NCI-H226 (cell line): ENCODE results near the gene KRTAP5-10.
"Not testable (repeated sequence)": the region's sequence is repeated elsewhere in the genome, so short reads cannot be mapped to it uniquely, and the experiment has no call there.

Experiments used
- DNase-seq: peaks from one replicate; pipeline ENCODE4 v3.0.0-alpha.2; 2015

The KRTAP5-10 gene

DNA sequence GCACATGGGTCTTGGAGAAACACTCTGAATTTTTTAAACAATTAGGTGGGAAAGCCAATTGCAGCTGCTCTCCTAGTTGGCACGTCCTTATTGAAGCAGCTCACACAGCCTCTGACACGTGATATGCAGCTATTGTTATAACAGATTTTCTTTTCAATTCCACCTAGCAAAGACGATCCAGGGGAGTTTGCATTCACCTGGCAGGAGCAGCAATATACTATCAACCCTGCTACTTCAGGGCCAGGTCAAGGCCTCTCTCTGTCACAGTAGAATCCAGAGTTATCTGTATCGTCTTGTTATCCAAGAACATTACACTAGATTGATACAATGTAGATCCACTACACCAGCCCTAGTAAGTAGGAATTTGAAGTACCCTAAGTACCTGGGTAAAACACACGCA, 9.1 kb downstream of the KRTAP5-10 start:
- no peak for DNase-seq

DNA sequence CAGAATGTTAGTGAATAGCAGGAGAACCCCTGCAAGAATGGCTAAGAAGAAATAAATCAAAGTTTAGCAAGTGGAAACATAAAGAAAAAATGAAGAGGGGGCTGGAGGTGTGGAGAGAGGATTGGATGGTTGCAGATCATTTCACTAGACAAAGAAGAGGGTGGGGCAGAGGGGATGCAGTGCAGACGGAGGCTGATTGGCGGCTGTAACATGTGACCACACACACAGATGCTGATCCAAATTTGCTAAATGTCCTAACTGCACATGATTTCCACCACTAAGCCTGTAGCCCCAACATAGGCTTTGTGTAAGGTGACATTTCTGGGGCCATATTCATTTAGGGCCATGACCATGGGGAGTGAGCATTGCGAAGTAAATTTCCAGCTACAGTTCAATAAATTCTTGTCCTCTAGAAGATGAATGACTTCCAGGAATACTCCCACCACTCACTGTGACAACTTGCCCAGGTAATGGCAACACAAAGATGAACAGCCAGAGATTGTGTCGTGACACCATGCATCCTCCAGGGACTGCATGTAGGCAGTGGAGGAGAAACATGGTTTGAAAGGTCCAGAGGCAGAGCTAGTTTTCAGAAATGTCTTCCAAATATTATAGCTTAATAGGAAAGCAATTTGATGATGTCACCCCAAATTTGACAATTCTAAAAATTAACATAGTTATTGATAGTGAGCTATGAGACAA, 10.5 kb downstream of the KRTAP5-10 start:
- DNase-seq = no peak

DNA sequence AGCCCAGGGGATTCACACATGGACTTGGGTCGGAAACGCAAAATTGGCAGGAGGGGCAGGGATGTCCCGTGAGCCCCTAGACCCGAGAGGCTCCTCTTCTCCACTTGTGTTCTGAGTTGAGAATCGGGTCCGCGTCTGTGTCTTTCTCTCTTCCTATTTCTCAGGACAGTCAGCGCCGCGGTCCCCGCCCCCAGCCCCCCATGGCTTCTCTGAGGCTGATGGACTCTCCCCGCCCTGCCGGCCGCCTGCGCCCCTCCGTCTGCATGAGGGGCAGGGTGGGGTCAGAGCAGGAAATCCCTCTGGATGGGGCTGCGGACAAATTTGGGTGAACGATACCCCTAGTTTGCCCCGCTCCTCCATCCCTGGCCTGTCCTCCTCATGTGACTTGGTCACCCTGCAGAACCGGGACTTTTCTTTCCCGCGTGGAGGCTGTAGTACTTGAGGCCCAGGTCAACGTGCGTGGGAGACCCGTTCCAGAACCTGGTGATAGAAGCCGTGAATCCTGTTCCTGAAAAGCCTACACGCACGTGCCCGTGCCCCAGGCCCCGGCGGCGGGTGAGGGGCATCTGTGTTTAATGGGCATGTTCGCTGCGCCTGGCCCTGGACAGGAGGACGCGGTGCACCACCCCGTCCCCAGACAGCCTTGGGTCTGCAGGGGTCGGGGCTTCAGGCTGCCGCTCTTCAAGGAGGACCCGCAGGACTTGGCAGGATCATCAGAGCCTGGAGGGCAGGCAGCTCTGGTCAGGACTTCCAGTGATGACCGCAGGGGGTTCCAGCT, 11.5 kb downstream of the KRTAP5-10 start:
- DNase-seq = not testable (repeated sequence)

DNA sequence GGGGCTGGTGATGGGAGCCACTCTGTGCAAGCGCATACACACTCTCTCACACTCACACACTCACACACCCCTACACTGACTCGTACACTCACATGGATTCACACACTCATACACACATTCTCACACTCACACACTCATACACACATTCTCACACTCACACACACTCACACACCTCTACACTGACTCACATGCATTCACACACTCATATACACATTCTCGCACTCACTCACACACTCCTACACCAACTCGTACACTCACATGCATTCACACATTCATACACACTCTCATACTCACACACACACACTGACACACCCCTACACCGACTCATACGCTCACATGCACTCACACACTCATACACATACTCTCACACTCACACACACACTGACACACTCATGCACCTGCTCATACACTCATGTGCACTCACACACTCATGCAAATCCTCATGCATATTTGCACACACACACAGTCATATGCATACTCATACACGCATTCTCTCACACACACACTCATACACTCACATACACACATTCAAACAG, 12.2 kb downstream of the KRTAP5-10 start:
- no peak for DNase-seq

DNA sequence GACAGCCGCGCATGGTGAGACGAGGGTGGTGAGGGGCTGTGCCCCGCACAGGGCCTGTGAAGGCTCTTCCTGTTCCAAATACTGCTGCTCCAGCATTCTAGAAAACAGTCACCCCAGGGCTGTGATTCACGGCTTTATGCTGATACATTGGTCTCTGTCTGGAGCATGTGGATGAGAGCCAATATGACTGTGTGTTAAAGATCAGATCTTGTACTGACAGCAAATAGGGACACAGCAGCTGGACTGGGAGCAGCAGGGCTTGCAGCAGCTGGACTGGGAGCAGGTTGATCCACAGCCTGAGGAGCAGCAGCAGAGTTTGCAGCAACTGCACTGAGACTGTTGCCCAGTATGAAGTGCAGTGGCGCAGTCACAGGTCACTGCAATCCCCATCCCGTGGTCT, 14.2 kb downstream of the KRTAP5-10 start:
- DNase-seq = not testable (repeated sequence)

DNA sequence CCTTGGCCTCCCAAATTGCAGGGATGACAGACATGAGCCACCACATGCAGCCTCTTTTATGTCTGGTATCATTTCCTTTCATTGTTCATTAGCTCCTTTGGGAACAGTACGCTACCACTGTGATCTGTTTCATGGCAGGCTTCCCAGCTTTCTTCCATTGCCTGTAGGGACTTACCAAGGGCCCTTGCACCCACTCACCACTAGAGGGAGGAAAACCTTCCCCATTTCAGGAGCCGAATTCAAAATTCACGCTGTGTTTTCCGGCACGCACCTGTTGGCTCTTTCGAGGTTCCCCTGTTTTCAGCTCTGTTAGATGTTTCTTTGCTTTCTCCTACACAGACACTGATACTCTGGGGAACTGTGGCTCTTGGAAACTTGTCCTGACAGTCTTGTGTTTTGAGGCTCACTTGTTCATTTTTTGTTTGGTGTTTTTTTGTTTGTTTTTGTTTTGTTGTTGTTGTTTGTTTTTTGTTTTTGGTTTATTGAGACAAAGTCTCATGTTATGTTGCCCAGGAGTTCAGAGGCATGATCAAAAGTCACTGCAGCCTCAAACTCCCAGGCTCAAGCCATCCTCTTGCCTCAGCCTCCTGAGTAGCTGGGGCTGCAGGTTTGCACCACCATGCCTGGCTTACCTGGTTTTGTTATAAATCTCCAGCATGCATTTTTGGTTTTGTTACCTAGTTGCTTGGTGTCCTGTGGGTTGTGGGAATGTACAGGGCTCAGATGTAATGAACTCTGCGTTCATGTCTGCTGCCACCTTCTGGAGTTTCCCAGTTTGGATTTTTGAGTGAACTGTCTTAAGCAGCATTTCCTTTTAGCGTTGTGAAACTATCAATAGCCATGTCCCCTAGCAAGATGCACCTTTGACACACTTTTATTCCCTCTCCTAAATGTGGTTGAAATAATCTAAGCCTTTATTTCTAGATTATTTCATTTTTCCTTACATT, 15.0 kb downstream of the KRTAP5-10 start:
- DNase-seq = peak; percentile 50

DNA sequence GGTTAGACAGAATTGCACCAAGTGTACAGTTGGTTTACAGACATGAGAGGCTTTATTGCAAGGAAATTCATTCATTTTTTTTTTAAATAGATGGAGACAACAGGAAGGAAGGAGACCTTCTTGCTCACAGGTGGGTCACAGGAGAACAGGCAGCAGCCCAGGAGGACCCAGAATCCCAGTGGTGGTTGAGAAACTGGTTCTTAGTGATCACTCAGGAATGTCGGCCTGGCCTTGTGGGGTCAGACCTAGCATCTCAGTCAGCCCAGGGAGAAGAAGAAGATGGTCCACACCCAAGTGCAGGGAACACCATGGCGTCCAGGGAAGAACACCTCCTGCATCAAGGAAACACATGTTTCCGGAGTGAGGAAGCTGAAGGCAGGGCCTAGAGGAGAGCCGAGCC, 16.5 kb downstream of the KRTAP5-10 start:
- DNase-seq = no peak

DNA sequence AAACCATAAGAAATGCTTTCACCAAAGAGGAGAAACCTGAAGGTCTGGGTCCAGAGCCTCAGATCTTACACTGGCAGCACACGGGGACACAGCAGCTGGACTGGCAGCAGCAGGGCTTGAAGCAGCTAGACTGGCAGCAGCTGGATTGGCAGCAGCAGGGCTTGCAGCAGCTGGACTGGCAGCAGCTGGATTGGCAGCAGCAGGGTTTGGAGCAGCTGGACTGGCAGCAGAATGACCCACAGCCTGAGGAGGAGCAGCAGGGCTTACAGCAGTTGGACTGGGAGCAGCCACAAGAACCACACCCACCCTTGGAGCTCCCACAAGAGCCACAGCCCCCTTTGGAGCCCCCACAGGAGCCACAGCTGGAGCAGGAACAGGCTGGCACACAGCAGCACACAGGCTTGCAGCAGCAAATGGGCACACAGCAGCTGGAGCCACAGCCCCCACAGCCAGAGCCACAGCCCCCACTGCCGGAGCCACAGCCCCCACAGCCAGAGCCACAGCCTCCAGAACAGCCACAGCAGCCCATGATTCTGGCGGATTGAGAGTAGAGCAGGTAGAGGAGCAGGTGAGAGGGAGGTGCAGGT, 17.0 kb downstream of the KRTAP5-10 start, which contains the start of gene KRTAP5-11:
KRTAP5-11 (minus strand) TSS at position 567 of the 587 bp plus-strand sequence; CDS start at position 529, 38 bp downstream.
- DNase-seq = no peak

DNA sequence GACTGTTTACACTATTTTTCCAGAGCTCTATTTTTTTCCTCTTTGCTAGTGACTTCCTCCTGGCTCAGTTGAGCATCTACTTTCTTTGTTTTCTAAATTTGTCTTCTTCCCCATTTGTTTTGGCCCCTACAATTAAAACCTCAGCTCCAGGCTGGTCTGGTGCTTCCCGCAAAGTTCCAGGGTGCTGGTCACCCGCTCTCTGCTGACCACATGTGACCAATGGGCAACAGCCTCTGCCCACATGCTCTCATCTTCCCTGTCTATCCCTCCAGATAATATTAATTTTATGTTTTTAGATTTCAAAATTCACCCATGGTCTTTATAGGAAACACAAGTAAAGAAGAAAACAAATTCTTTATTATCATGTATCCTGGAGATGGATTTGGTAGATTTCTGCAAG, 17.6 kb downstream of the KRTAP5-10 start:
- not testable (repeated sequence) for DNase-seq

DNA sequence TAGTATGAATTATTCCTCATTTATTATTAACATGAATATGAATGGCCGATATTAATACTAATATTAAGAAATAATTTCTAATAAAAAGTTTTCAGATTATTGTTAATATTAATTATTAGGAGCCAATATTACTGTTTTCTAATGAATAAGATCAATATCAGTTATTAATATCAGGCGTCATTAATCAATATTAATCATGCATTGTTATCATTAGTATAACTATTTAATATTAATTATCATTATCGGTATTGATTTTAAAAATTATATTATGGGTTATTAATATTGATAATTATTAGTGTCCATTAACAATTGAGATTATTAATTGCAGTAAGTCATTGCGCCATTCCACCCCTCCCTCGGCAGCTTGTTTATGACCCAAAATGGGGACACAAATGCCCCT, 20.3 kb downstream of the KRTAP5-10 start:
- DNase-seq = not testable (repeated sequence)

DNA sequence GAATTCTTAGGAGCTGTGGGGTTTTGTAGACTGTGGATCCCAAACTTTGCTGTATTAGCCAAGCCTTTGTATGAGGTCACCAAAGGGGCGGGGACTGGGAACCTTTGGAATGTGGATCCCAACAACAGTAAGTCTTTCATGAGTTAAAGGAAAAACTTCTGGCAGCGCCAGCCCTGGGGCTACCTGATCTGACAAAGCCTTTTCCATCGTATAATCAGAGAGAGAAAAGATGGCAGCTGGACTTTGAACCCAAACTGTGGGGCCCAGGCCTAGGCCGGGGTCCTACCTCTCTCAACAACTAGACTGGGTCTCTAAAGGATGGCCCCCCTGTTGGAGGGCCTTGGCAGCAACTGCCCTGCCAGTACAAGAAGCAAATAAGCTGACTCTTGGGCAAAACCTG, 23.0 kb downstream of the KRTAP5-10 start:
- not testable (repeated sequence) for DNase-seq

DNA sequence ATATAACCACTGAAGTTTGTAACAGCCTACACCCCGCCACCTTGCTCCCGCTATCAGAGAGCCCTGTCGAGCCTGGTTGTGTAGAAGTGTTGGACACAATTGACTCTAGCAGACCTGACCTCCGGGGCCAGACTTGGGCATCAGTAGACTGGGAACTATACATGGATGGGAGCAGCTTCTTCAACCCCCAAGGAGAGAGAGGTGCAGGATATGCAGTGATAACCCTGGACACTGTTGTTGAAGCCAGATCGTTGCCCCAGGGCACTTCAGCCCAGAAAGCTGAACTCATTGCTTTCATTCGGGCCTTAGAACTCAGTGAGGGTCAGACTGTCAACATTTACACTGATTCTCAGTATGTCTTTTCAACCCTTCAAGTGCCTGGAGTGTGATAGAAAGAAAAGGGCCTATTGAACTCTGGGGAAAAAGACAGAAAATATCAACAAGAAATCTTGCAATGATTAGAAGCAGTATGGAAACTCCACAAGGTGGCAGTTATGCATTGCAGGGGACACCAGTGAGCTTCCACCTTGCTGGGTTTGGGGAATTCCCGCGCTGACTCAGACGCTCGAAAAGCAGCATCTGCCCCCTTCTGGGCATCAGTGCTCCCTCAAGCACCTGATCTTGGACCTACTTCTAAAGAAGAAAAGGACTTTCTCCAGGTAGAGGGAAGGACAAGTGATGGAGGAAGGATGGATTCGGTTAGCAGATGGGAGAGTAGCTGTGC, 23.6 kb downstream of the KRTAP5-10 start:
- peak; percentile 11 for DNase-seq

DNA sequence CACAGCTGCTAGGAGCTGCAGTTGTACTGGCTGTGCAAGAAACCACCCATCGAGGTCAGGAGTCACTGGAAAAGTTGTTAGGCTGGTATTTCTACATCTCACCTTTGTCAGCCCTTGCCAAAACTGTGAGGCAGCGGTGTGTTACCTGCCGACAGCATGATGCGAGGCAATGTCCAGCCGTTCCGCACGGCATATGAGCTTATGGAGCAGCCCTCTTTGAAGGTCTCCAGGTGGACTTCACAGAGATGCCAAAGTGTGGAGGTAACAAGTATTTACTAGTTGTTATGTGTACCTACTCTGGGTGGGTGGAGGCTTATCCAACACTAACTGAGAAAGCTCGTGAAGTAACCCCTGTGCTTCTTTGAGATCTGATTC, 24.2 kb downstream of the KRTAP5-10 start:
- not testable (repeated sequence) for DNase-seq

DNA sequence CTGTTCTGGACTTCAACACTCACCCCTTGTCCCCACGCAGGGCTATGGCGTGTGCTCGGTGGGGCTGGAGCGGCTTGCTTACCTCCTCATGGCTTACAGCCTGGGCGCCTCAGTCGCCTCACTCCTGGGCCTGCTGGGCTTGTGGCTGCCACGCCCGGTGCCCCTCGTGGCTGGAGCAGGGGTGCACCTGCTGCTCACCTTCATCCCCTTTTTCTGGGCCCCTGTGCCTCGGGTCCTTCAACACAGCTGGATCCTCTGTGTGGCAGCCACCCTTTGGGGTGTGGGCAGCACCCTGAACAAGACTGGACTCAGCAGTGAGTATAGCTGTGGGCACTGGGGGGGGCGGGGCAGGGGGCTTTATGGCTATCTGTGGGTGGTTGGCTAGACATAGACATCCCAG, 37.9 kb downstream of the KRTAP5-10 start:
- DNase-seq = not testable (repeated sequence)

DNA sequence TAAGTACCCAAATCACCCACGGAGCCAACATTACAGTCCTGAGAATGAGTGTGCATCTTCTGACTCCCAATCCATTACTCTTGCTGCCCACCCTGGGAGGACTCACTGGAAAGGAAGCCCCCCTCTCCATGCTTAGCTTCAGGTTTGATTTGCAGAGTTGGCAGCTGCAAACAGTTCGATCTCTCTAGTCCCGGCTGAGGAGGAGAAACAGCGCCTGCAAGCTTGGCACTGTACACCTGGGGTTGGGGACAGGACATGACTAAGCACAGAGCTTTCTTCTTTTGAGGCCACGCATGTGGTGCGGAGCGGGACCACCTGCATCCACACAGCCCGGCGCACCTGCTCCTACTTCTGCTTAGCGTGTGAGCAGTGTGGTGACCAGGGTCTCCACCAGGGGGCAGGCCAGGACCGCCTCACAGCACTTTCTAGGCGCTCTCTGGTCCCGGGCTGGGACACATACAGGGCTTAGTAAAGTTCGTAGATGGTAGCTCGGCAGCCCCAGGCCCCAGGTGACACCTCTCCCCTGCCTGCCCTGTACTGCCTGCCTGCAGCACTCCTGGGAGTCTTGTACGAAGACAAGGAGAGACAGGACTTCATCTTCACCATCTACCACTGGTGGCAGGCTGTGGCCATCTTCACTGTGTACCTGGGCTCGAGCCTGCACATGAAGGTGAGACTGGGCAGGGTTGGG, 39.6 kb downstream of the KRTAP5-10 start:
- DNase-seq = not testable (repeated sequence)

DNA sequence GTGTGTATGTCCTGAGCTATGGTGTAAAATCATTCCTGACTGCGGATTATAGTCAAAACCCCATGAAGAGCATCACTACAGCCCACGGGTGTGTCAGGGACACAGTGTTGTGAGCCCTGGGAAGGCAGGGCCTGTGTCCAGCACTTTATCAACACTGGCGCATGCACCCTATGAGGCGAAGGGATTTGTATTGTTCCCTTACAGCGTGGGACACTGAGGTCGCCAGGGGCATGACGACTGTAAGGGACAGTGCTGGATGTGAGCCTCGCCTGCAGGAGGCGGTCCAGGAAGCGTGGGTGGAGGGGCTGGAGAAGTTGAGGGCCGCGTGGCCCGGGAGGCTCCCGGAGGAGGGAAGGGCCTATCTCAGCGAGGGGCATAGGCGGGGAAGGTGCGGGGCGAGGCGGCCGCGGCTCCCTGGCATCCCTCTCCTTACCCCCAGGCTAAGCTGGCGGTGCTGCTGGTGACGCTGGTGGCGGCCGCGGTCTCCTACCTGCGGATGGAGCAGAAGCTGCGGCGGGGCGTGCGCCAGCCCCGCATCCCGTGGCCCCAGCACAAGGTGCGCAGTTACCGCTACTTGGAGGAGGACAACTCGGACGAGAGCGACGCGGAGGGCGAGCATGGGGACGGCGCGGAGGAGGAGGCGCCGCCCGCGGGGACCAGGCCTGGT, 41.6 kb downstream of the KRTAP5-10 start:
- not testable (repeated sequence) for DNase-seq

DNA sequence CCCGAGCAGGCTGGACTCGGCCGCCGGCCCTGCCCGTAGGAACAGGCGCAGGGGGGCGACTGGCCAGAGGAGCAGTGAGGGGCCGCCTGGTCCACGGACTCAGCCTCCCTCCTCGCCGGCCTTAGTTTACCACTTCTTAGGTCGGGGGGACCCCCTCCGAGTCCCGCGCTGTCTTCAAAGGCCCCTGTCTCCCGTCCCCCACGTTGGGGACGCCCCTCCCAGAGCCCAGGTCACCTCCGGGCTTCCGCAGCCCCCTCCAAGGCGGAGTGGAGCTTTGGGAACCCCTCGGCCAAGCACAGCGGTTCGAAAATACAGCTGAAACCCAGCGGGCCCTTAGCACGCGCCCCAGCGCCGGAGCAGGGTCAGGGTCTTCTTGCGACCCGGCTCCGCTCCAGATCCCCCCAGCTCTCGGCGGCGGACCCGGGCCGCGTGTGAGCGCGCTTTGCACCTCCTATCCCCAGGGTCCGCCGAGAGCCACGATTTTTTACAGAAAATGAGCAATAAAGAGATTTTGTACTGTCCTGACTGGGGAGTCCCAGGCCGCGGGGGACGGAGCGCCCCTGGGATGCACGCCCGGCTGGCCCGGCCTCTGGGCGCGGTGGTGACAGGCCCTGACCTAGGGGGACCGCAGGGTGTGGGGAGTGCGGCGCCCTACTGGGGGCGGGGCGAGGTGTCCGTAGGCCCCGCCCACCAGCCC, 42.3 kb downstream of the KRTAP5-10 start:
- not testable (repeated sequence) for DNase-seq

DNA sequence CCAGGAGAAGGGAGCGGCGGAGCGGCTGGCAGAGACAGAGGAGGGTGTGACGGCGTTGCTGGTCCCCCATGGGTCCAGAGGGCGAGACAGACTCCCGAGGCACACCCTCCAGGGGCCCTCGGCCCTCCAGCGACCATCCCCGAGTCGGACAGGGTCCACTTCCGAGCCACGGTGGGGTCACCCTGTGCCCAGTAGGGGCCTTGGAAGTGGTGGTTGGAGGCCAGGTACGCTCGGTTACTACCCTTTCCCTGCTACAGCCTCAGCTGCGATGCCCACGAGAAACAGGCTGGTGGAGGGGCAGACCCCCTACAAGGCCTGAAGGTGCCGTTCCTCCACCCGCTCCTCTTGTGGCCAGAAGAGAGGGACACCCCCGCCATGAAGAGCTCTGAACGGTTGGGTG, 42.9 kb downstream of the KRTAP5-10 start:
- not testable (repeated sequence) for DNase-seq

DNA sequence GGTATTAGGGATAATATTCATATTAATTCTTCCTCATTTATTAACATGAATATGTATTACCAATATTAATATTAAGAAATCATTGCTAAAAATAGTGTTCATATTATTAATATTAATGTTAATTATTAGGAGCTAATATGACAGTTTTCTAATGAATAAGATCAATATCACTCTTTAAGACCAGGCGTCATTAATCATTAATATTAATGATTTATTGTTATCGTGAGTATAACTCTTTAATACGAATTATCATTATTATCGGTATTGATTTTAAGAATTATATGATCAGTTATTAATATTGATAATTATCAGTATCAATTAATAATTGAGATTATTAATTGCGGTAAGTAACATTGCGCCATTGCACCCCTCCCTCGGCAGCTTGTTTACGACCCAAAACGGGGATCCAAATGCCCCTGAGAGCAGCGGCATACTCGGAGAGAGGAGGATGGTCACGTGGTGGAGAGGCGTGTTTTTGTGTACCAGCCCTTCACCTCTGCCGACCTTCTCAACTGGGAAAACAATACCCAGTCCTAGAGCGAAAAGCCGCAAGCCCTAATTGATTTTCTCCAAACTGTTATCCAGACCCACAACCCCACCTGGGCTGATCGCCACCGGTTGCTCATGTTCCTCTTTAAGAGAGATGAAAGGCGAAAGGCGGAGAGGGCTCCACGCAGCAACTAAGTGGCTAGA, 46.0 kb downstream of the KRTAP5-10 start:
- not testable (repeated sequence) for DNase-seq
